Liver (tissue), 3 donors: ENCODE data around the gene LURAP1L.

Experiments used
- RAD21 ChIP-seq, 2 donors: IDR thresholded peaks; 2 replicates each; pipeline ENCODE4 v1.6.1; 2016; ENCODE audit warnings: antibody characterized with exemption in 2 of 2, mild to moderate bottlenecking in 2 of 2
- SP1 ChIP-seq: IDR thresholded peaks from 2 replicates; pipeline ENCODE4 v1.6.1; 2018; ENCODE audit warnings: antibody characterized with exemption, mild to moderate bottlenecking
- TF ChIP-seq, protein P1 (sequence below): fragments of 150-350 bp; IDR thresholded peaks from 2 replicates; pipeline ENCODE4 v1.5.1; 2017; ENCODE audit warnings: improper control_type of control experiment, low read depth, low read length; ENCODE audit not compliant: missing input control
- donor health status: healthy.
- donor health status: healthy.

DNA sequence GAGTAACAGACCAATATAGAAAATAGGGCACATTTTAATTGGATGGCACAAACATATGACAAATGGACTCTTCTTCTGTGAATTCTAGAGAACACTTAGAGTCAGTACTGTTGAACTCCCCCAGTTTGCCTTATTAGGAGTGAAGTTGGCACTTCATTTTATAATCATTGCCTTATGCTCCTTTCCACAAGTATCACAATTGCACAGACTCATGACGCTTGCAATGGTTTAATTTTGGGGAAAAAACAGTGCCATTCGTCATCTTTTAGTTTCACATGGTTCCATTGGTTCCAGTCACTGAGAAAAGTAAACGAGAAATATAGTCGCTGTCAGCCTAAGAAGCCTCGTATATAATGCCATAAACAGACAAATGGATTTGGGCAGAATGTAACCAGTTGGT lies 71.2 kb downstream of the LURAP1L start:
- TF ChIP-seq SP1 (no peak), RAD21 (IDR thresholded peaks at IDR 0.05) (no peak)
- TF ChIP-seq, protein P1, sequence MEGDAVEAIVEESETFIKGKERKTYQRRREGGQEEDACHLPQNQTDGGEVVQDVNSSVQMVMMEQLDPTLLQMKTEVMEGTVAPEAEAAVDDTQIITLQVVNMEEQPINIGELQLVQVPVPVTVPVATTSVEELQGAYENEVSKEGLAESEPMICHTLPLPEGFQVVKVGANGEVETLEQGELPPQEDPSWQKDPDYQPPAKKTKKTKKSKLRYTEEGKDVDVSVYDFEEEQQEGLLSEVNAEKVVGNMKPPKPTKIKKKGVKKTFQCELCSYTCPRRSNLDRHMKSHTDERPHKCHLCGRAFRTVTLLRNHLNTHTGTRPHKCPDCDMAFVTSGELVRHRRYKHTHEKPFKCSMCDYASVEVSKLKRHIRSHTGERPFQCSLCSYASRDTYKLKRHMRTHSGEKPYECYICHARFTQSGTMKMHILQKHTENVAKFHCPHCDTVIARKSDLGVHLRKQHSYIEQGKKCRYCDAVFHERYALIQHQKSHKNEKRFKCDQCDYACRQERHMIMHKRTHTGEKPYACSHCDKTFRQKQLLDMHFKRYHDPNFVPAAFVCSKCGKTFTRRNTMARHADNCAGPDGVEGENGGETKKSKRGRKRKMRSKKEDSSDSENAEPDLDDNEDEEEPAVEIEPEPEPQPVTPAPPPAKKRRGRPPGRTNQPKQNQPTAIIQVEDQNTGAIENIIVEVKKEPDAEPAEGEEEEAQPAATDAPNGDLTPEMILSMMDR, result no peak
